GM23338 (cell line): Measurements from ENCODE around the gene ZDHHC8. TPM values are rescaled to one million over a fixed set of nuclear protein-coding genes. Genes with fewer than 3 reads are reported as not detected.

Experiments
- ATAC-seq: fragments of 200-7000 bp; cut with Tn5 transposase; 3 replicates; pipeline ENCODE4 v1.9.1; 2020
- DNase-seq: peaks from one replicate; pipeline ENCODE4 v3.0.0-alpha.2; 2015; ENCODE audit warnings: low spot score
- H2AFZ ChIP-seq: fragments of 200-600 bp; sonication (generic); 2 replicates; pipeline ENCODE4 v1.8.0; 2016; ENCODE audit warnings: antibody characterized with exemption, mild to moderate bottlenecking, moderate library complexity
- H3F3A ChIP-seq: fragments of 200-600 bp; sonication (generic); replicated peaks from 2 replicates; pipeline ENCODE4 v1.8.0; 2017; ENCODE audit warnings: antibody characterized with exemption, mixed run types, low read depth
- H3K27ac ChIP-seq: fragments of 200-600 bp; sonication (generic); 2 replicates; pipeline ENCODE4 v1.6.1; 2016; ENCODE audit warnings: low read depth
- H3K27me3 ChIP-seq: fragments of 200-600 bp; sonication (generic); 2 replicates; pipeline ENCODE4 v1.8.0; 2016; ENCODE audit warnings: mild to moderate bottlenecking, mixed run types, moderate library complexity; ENCODE audit not compliant: insufficient read depth
- H3K36me3 ChIP-seq: fragments of 200-600 bp; sonication (generic); 2 replicates; pipeline ENCODE4 v1.8.0; 2016; ENCODE audit warnings: mild to moderate bottlenecking; ENCODE audit not compliant: insufficient read depth
- H3K4me1 ChIP-seq: fragments of 200-600 bp; sonication (generic); 2 replicates; pipeline ENCODE4 v1.8.0; 2016; ENCODE audit warnings: mild to moderate bottlenecking, moderate library complexity; ENCODE audit not compliant: insufficient read depth
- H3K4me2 ChIP-seq: fragments of 200-600 bp; sonication (generic); 2 replicates; pipeline ENCODE4 v1.7.1; 2017; ENCODE audit warnings: mixed run types
- H3K4me3 ChIP-seq: fragments of 200-600 bp; sonication (generic); 2 replicates; pipeline ENCODE4 v1.6.1; 2016; ENCODE audit warnings: mixed run types
- H3K79me2 ChIP-seq: fragments of 200-600 bp; sonication (generic); replicated peaks from 2 replicates; pipeline ENCODE4 v1.8.0; 2017; ENCODE audit warnings: mild to moderate bottlenecking; ENCODE audit not compliant: insufficient read depth
- H3K9me2 ChIP-seq: fragments of 200-600 bp; sonication (generic); 2 replicates; pipeline ENCODE4 v1.8.0; 2017; ENCODE audit not compliant: insufficient read depth
- H4K20me1 ChIP-seq: fragments of 200-600 bp; sonication (generic); replicated peaks from 2 replicates; pipeline ENCODE4 v1.8.0; 2017; ENCODE audit warnings: mild to moderate bottlenecking; ENCODE audit not compliant: insufficient read depth
- H3K27ac Mint-ChIP-seq: 2 replicates; pipeline ENCODE4 v1.8.0; 2020; ENCODE audit warnings: inconsistent platforms, mild to moderate bottlenecking, moderate library complexity, mixed read lengths
- H3K27me3 Mint-ChIP-seq: 3 replicates; pipeline ENCODE4 v1.8.0; 2022; ENCODE audit warnings: low read depth, mild to moderate bottlenecking, moderate library complexity, mixed read lengths, inconsistent platforms; ENCODE audit not compliant: insufficient read depth, poor library complexity
- H3K36me3 Mint-ChIP-seq: 3 replicates; pipeline ENCODE4 v1.8.0; 2021; ENCODE audit warnings: low read depth, mild to moderate bottlenecking, inconsistent platforms, moderate library complexity, mixed read lengths
- H3K4me1 Mint-ChIP-seq: 3 replicates; pipeline ENCODE4 v1.8.0; 2020; ENCODE audit warnings: mild to moderate bottlenecking, inconsistent platforms, mixed read lengths
- H3K4me3 Mint-ChIP-seq: 3 replicates; pipeline ENCODE4 v1.8.0; 2021; ENCODE audit warnings: moderate library complexity, mild to moderate bottlenecking, inconsistent platforms, mixed read lengths
- H3K9me3 Mint-ChIP-seq: 3 replicates; pipeline ENCODE4 v1.8.0; 2020; ENCODE audit warnings: moderate library complexity, mild to moderate bottlenecking, inconsistent platforms, mixed read lengths
- CREB1 ChIP-seq: fragments of 250-450 bp; sonication (Bioruptor Pico); IDR thresholded peaks from 2 replicates; pipeline ENCODE4 v1.5.0; 2020; ENCODE audit warnings: low read depth, mild to moderate bottlenecking, moderate library complexity
- EZH2 ChIP-seq: fragments of 200-600 bp; sonication (generic); IDR thresholded peaks from one replicate; pipeline ENCODE4 v1.8.0; 2017; ENCODE audit warnings: antibody characterized with exemption, mild to moderate bottlenecking, low read depth; ENCODE audit not compliant: unreplicated experiment
- EZH2phosphoT487 ChIP-seq: fragments of 200-600 bp; sonication (generic); IDR thresholded peaks from one replicate; pipeline ENCODE4 v1.8.1; 2018; ENCODE audit warnings: antibody characterized with exemption; ENCODE audit not compliant: unreplicated experiment
- JUNB ChIP-seq: IDR thresholded peaks from one replicate; pipeline ENCODE4 v1.6.1; 2016; ENCODE audit warnings: antibody characterized with exemption; ENCODE audit not compliant: unreplicated experiment
- NANOG ChIP-seq: IDR thresholded peaks from 2 replicates; pipeline ENCODE4 v1.6.1; 2016; ENCODE audit warnings: antibody characterized with exemption, borderline replicate concordance
- POLR2AphosphoS5 ChIP-seq: IDR thresholded peaks from 2 replicates; pipeline ENCODE4 v1.6.1; 2016; ENCODE audit warnings: antibody characterized with exemption, low read depth
- STAT1 ChIP-seq: IDR thresholded peaks from one replicate; pipeline ENCODE4 v1.6.1; 2016; ENCODE audit warnings: antibody characterized with exemption; ENCODE audit not compliant: unreplicated experiment
- ZNF114 ChIP-seq: fragments of 250-450 bp; sonication (Bioruptor Pico); IDR thresholded peaks from 2 replicates; pipeline ENCODE4 v1.5.0; 2020; ENCODE audit warnings: mild to moderate bottlenecking, moderate library complexity
- ZNF331 ChIP-seq: fragments of 250-450 bp; sonication (Bioruptor Pico); IDR thresholded peaks from 2 replicates; pipeline ENCODE4 v1.5.0; 2020; ENCODE audit warnings: low read depth, mild to moderate bottlenecking, moderate library complexity
- polyA plus RNA-seq: library from polyadenylated mRNA; unstranded; fragments of >200 nt; fragmentation: Nextera tagmentation; extraction: Ambion mirVana; gene quantifications from 2 replicates; pipeline ENCODE4 v1.2.1, GENCODE V29; 2016
- total RNA-seq: library from RNA; depleted of rRNA; stranded (reverse); fragments of >200 nt; shearing (Covaris generic); gene quantifications from 2 replicates; pipeline ENCODE4 v1.2.3, GENCODE V29; 2014
- TF ChIP-seq, protein P1 (sequence below): fragments of 250-450 bp; sonication (Bioruptor Pico); IDR thresholded peaks from 2 replicates; pipeline ENCODE4 v1.5.0; 2020; ENCODE audit warnings: mild to moderate bottlenecking, moderate library complexity
- TF ChIP-seq, protein P2 (sequence below): IDR thresholded peaks from 2 replicates; pipeline ENCODE4 v1.6.1; 2016; ENCODE audit warnings: antibody characterized with exemption
- TF ChIP-seq, protein P3 (sequence below), 2 experiments: fragments of 200-600 bp in 1 of 2; sonication (generic) in 1 of 2; conservative IDR thresholded peaks; 2 replicates each; pipeline versions ENCODE4 v1.5.1 to v1.6.1; 2016 to 2017; ENCODE audit warnings: antibody characterized with exemption in 2 of 2, low read depth in 2 of 2, mild to moderate bottlenecking in 2 of 2, moderate library complexity in 1 of 2
- TF ChIP-seq, protein P4 (sequence below): IDR thresholded peaks from one replicate; pipeline ENCODE4 v1.6.1; 2018; ENCODE audit warnings: antibody characterized with exemption; ENCODE audit not compliant: unreplicated experiment

Gene ZDHHC8
- total and polyA plus RNA-seq, 2 experiments from 2014 or later = 13.7 to 47.6 TPM

DNA sequence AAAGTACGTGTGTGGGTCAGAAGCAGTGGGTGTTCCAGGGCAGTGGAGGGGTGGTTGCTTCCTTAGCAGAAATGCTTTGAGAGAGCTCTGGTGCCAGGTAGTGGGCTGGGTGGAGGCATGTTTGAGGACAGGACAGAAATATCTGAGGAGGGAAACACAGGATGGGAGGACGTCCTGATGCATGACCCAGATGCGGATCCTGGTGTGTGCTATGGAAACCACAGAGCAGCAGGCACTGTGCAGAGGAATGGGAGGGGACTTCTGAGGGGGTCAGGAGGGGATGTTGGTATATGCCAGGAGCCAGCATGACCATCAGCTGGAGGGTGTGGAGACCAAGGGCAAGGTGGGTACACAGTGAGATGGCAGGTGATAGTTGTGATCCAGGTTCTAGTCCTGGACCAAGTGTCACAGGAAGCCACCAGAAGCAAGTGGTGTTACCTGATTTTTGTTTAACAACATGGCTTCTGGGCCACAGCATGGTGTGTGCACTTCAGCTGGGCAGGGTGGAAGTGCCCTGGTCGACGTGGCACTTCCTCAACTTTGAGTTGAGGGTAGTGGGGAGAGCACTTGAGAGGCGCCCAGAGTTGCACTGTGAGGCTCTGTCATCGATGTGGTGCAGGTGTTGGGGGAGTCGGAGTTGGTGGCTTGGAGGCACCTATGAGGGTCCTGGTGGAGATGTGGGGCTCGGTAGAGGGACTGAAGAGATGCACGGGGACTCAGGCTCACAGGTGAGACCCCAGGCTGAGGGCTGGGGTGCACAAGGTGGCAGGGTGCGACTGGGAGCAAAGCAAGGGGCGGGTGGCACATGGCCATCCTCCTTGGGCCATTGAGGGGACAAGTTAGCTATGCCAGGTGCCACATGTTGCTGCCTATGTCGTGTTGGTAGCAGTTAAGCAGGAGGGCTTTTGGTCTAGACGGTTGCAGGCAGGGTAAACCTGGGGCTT, 44.0 kb upstream of the ZDHHC8 start:
- Histone ChIP-seq H3K79me2 (peaks cover 63% of the 10 kb centered on the region), H3F3A (peaks cover 36% of the 10 kb centered on the region), H3K4me2 (no peak overlapping the region), H3K4me1 (peaks cover 9% of the 10 kb centered on the region; the same call in 1 of the 2 replicates), H2AFZ (no peak overlapping the region), H3K4me3 (no peak overlapping the region), H3K27me3 (no peaks in the 10 kb centered on the region), H3K27ac (no peak overlapping the region), H4K20me1 (peaks cover 56% of the 10 kb centered on the region), H3K9me2 (no peaks in the 10 kb centered on the region), H3K36me3 (peaks cover 45% of the 10 kb centered on the region)
- TF ChIP-seq NANOG (no peak), CREB1 (CRISPR knock-in tag) (no peak), JUNB (no peak), STAT1 (no peak), POLR2AphosphoS5 (no peak), ZNF114 (no peak), EZH2phosphoT487 (no peak), EZH2 (no peak), ZNF331 (CRISPR knock-in tag) (no peak)
- TF ChIP-seq, protein P1, sequence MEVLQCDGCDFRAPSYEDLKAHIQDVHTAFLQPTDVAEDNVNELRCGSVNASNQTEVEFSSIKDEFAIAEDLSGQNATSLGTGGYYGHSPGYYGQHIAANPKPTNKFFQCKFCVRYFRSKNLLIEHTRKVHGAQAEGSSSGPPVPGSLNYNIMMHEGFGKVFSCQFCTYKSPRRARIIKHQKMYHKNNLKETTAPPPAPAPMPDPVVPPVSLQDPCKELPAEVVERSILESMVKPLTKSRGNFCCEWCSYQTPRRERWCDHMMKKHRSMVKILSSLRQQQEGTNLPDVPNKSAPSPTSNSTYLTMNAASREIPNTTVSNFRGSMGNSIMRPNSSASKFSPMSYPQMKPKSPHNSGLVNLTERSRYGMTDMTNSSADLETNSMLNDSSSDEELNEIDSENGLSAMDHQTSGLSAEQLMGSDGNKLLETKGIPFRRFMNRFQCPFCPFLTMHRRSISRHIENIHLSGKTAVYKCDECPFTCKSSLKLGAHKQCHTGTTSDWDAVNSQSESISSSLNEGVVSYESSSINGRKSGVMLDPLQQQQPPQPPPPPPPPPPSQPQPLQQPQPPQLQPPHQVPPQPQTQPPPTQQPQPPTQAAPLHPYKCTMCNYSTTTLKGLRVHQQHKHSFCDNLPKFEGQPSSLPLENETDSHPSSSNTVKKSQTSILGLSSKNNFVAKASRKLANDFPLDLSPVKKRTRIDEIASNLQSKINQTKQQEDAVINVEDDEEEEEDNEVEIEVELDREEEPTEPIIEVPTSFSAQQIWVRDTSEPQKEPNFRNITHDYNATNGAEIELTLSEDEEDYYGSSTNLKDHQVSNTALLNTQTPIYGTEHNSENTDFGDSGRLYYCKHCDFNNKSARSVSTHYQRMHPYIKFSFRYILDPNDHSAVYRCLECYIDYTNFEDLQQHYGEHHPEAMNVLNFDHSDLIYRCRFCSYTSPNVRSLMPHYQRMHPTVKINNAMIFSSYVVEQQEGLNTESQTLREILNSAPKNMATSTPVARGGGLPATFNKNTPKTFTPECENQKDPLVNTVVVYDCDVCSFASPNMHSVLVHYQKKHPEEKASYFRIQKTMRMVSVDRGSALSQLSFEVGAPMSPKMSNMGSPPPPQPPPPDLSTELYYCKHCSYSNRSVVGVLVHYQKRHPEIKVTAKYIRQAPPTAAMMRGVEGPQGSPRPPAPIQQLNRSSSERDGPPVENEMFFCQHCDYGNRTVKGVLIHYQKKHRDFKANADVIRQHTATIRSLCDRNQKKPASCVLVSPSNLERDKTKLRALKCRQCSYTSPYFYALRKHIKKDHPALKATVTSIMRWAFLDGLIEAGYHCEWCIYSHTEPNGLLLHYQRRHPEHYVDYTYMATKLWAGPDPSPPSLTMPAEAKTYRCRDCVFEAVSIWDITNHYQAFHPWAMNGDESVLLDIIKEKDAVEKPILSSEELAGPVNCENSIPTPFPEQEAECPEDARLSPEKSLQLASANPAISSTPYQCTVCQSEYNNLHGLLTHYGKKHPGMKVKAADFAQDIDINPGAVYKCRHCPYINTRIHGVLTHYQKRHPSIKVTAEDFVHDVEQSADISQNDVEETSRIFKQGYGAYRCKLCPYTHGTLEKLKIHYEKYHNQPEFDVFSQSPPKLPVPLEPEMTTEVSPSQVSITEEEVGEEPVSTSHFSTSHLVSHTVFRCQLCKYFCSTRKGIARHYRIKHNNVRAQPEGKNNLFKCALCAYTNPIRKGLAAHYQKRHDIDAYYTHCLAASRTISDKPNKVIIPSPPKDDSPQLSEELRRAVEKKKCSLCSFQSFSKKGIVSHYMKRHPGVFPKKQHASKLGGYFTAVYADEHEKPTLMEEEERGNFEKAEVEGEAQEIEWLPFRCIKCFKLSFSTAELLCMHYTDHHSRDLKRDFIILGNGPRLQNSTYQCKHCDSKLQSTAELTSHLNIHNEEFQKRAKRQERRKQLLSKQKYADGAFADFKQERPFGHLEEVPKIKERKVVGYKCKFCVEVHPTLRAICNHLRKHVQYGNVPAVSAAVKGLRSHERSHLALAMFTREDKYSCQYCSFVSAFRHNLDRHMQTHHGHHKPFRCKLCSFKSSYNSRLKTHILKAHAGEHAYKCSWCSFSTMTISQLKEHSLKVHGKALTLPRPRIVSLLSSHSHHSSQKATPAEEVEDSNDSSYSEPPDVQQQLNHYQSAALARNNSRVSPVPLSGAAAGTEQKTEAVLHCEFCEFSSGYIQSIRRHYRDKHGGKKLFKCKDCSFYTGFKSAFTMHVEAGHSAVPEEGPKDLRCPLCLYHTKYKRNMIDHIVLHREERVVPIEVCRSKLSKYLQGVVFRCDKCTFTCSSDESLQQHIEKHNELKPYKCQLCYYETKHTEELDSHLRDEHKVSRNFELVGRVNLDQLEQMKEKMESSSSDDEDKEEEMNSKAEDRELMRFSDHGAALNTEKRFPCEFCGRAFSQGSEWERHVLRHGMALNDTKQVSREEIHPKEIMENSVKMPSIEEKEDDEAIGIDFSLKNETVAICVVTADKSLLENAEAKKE (CRISPR knock-in tag) = no peak
- TF ChIP-seq, protein P2, sequence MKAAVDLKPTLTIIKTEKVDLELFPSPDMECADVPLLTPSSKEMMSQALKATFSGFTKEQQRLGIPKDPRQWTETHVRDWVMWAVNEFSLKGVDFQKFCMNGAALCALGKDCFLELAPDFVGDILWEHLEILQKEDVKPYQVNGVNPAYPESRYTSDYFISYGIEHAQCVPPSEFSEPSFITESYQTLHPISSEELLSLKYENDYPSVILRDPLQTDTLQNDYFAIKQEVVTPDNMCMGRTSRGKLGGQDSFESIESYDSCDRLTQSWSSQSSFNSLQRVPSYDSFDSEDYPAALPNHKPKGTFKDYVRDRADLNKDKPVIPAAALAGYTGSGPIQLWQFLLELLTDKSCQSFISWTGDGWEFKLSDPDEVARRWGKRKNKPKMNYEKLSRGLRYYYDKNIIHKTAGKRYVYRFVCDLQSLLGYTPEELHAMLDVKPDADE = no peak
- TF ChIP-seq, protein P3, sequence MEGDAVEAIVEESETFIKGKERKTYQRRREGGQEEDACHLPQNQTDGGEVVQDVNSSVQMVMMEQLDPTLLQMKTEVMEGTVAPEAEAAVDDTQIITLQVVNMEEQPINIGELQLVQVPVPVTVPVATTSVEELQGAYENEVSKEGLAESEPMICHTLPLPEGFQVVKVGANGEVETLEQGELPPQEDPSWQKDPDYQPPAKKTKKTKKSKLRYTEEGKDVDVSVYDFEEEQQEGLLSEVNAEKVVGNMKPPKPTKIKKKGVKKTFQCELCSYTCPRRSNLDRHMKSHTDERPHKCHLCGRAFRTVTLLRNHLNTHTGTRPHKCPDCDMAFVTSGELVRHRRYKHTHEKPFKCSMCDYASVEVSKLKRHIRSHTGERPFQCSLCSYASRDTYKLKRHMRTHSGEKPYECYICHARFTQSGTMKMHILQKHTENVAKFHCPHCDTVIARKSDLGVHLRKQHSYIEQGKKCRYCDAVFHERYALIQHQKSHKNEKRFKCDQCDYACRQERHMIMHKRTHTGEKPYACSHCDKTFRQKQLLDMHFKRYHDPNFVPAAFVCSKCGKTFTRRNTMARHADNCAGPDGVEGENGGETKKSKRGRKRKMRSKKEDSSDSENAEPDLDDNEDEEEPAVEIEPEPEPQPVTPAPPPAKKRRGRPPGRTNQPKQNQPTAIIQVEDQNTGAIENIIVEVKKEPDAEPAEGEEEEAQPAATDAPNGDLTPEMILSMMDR (conservative IDR thresholded peaks at IDR 0.05; ENCODE audit: low read depth in 2 of 2) = no peak
- TF ChIP-seq, protein P4, sequence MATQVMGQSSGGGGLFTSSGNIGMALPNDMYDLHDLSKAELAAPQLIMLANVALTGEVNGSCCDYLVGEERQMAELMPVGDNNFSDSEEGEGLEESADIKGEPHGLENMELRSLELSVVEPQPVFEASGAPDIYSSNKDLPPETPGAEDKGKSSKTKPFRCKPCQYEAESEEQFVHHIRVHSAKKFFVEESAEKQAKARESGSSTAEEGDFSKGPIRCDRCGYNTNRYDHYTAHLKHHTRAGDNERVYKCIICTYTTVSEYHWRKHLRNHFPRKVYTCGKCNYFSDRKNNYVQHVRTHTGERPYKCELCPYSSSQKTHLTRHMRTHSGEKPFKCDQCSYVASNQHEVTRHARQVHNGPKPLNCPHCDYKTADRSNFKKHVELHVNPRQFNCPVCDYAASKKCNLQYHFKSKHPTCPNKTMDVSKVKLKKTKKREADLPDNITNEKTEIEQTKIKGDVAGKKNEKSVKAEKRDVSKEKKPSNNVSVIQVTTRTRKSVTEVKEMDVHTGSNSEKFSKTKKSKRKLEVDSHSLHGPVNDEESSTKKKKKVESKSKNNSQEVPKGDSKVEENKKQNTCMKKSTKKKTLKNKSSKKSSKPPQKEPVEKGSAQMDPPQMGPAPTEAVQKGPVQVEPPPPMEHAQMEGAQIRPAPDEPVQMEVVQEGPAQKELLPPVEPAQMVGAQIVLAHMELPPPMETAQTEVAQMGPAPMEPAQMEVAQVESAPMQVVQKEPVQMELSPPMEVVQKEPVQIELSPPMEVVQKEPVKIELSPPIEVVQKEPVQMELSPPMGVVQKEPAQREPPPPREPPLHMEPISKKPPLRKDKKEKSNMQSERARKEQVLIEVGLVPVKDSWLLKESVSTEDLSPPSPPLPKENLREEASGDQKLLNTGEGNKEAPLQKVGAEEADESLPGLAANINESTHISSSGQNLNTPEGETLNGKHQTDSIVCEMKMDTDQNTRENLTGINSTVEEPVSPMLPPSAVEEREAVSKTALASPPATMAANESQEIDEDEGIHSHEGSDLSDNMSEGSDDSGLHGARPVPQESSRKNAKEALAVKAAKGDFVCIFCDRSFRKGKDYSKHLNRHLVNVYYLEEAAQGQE = no peak
- Mint-ChIP-seq H3K9me3 (no peaks in the 10 kb centered on the region), H3K36me3 (peaks cover 83% of the 10 kb centered on the region), H3K4me3 (no peak overlapping the region), H3K27me3 (peaks cover 23% of the 10 kb centered on the region), H3K4me1 (peaks cover 28% of the 10 kb centered on the region), H3K27ac (no peak overlapping the region)
- ATAC-seq = no peak
- DNase-seq = no peak
